ENCODE data around the gene NSRP1.

DNA sequence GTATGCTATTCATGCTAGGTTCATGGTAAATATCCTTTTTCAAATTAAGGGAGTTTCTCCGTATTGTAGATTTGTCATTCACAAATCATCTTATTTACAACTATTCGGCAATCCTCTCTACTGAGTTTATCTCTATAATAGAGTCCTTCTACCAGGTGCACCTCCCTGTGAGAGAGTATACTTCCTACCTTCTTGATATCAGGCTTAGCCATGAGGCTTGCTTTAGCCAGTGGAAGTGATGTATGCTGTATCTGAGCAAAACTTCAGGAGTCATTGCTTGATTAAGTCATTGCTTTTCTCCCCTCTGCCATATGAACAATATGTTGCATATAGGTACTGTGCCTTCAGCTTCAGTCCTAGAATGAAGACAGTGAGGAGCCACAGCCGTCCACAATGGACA, 20.5 kb downstream of the NSRP1 start:
- no peak for TF ChIP-seq TCF12 (IDR thresholded peaks at IDR 0.05; ENCODE audit: low read depth)
- no peak for TF ChIP-seq EP300 (IDR thresholded peaks at IDR 0.05; ENCODE audit: borderline replicate concordance)
- no peak for TF ChIP-seq YY1 (IDR thresholded peaks at IDR 0.05; ENCODE audit: low read depth)
- no peak for TF ChIP-seq EGR1 (IDR thresholded peaks at IDR 0.05)
- no peak for TF ChIP-seq TAF1 (IDR thresholded peaks at IDR 0.05; ENCODE audit: low read depth)
- no peak for TF ChIP-seq RAD21 (IDR thresholded peaks at IDR 0.05; ENCODE audit: low read depth)
- TF ChIP-seq, protein P1, sequence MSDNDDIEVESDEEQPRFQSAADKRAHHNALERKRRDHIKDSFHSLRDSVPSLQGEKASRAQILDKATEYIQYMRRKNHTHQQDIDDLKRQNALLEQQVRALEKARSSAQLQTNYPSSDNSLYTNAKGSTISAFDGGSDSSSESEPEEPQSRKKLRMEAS (IDR thresholded peaks at IDR 0.05) = no peak
- no peak for TF ChIP-seq NFIC (IDR thresholded peaks at IDR 0.05)
- TF ChIP-seq, protein P2, sequence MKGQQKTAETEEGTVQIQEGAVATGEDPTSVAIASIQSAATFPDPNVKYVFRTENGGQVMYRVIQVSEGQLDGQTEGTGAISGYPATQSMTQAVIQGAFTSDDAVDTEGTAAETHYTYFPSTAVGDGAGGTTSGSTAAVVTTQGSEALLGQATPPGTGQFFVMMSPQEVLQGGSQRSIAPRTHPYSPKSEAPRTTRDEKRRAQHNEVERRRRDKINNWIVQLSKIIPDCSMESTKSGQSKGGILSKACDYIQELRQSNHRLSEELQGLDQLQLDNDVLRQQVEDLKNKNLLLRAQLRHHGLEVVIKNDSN (IDR thresholded peaks at IDR 0.05) = no peak
- TF ChIP-seq CEBPB (IDR thresholded peaks at IDR 0.05) = no peak

Measured in Ishikawa (cell line).